ENCODE data around the gene ANAPC5.

ANAPC5 gene

DNA sequence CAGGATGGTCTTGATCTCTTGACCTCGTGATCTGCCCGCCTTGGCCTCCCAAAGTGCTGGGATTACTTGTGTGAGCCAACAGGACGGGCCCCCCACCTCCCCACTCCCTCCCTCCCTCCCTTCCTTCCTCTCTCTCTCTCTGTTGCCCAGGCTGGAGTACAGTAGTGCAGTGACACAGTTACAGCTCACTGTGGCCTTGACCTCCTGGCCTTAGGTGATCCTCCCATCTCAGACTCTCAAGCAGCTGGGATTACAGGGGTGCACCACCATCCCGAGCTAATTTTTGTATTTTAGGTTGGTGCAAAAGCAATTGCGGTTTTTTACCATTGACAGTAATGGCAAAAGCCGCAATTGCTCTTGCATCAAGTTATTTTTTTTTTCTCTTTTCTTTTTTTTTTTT, 19.2 kb upstream of the ANAPC5 start:
- DNase-seq (ENCODE audit: low read depth): no peak
- no peak overlapping the region for H3K4me3 ChIP-seq (ENCODE audit: low read depth, low read length)

DNA sequence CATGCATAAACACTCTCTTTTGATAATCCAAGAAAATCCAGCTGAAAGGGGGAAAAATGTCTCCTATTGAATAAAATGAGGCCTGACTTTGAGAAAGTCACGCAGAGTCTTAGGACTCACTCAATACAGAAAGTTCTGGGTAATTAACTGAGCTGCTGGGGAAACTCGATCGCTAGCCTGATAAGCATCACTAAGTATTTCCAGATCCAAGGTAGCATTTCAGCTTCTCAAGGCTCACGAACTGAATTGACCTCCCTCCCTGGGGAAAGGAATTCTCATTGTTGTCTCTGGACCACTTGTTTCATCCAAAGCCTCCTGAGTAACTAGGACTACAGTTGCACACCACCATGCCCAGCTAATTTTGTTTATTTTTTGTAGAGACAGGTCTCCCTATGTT, 13.8 kb upstream of the ANAPC5 start:
- H3K4me3 ChIP-seq (ENCODE audit: low read depth, low read length): no peak overlapping the region
- DNase-seq (ENCODE audit: low read depth): no peak

GRCh38 chr12:121365416-121366062, 13.3 kb upstream of the ANAPC5 start:
- no peak for DNase-seq (ENCODE audit: low read depth)
- H3K4me3 ChIP-seq (ENCODE audit: low read depth, low read length): no peak overlapping the region

GRCh38 chr12:121364683-121365121, 12.5 kb upstream of the ANAPC5 start:
- DNase-seq (ENCODE audit: low read depth): no peak
- H3K4me3 ChIP-seq (ENCODE audit: low read depth, low read length): no peak overlapping the region

DNA sequence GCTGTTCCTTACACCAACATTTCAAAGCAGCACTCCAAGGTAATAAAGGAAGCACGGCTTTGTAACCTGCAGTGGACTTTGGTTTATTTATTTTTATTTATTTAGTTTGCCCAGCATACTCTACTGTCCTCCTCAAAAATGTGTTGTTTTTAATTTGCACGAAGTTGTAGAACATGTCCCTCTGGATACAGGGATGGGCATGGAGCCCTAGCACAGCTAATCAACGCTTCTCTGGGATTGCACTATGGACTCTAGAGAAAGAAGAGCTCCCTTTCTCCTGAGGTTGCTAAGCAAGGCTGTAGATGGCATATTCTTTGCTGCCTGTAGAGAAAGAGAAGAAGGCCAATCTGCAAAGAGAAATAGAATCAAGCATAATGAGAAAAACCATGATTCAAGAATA, 5.9 kb upstream of the ANAPC5 start:
- no peak overlapping the region for H3K4me3 ChIP-seq (ENCODE audit: low read depth, low read length)
- no peak for DNase-seq (ENCODE audit: low read depth)

DNA sequence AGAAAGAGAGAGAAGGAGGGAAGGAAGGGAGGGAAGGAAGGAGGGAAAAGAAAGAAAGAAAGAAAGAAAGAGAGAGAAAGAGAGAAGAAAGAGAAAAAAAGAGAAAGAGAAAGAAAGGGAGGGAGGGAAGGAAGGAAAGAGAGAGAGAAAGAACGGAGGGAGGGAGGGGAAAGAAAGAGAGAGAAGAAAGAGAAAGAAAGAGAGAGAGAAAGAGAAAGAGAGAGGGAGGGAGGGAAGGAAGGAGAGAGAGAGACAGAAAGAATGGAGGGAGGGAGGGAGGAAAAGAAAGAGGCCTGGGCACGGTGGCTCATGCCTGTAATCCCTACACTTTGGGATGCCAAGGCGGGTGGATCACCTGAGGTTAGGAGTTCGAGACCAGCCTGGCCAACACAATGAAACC, 5.1 kb upstream of the ANAPC5 start:
- DNase-seq (ENCODE audit: low read depth): no peak
- no peak overlapping the region for H3K4me3 ChIP-seq (ENCODE audit: low read depth, low read length)

GRCh38 chr12:121356657-121357056, 4.4 kb upstream of the ANAPC5 start:
- DNase-seq (ENCODE audit: low read depth): no peak
- no peak overlapping the region for H3K4me3 ChIP-seq (ENCODE audit: low read depth, low read length)

- no peak for DNase-seq (ENCODE audit: low read depth)
- H3K4me3 ChIP-seq (ENCODE audit: low read depth, low read length): no peak overlapping the region
Measured at GRCh38 chr12:121355818-121356217, 3.6 kb upstream of the ANAPC5 start.

DNA sequence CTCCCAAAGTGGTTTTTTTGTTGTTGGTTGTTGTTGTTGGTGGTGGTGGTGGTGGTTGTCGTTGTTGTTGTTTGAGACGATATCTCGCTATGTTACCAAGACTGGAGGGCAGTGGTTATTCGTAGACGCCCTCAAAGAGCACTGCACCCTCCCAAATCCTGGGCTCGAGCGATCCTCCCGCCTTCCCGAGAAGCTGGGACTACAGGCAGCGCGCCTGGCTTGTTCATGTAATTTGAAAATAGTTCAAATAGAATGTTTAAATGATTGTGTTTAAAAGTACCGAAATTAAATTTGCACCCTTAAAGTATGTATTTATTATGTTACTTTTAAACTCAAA, 439 bp upstream of the ANAPC5 start:
- DNase-seq (ENCODE audit: low read depth): no peak
- H3K4me3 ChIP-seq (ENCODE audit: low read depth, low read length): peak overlapping the region; percentile 88

DNA sequence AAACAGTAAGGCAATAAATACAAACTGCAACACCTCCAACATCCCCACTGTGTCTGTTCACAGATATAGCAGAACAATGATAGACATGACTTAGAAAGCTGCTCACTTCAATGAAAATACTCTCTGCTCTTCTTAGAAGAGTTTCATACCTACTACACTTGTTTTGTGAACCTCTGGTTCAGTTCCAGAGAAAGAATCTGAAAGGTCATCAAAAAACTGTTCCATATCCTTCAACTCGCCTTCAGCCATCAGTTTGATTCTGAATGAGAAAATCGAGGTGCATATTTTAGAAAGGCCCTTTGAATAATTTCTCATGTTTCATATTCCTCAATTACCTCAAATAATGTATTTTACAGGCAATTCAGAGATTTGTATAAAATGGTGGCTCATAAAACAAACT, 5.5 kb downstream of the ANAPC5 start:
- H3K4me3 ChIP-seq (ENCODE audit: low read depth, low read length): no peak overlapping the region
- DNase-seq (ENCODE audit: low read depth): no peak

- no peak overlapping the region for H3K4me3 ChIP-seq (ENCODE audit: low read depth, low read length)
- DNase-seq (ENCODE audit: low read depth): no peak
Measured at GRCh38 chr12:121345151-121345815, 6.9 kb downstream of the ANAPC5 start.

- no peak overlapping the region for H3K4me3 ChIP-seq (ENCODE audit: low read depth, low read length)
- no peak for DNase-seq (ENCODE audit: low read depth)
Measured at GRCh38 chr12:121344506-121344905, 7.7 kb downstream of the ANAPC5 start.

DNA sequence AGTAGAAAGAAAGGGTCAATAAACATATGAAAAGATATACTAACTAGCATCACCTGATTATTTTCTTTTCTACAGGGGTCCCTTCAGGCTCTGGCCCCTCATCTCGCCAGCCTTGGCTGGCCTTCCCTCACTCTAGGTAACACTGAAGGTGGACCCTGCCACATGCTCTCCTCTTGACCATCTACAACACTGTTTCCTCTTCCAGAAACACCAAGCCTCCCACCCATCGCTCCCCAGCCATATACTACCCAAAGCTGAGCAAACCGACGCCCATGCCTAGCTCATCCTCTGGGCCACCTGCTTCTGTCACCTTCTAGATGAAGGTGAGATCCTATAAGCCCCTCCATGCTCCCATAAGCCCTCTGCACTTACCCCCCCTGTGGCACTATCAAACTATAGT, 14.8 kb downstream of the ANAPC5 start:
- H3K4me3 ChIP-seq (ENCODE audit: low read depth, low read length): no peak overlapping the region
- no peak for DNase-seq (ENCODE audit: low read depth)

- no peak overlapping the region for H3K4me3 ChIP-seq (ENCODE audit: low read depth, low read length)
- DNase-seq (ENCODE audit: low read depth): peak; percentile 18
Measured at GRCh38 chr12:121334513-121335343, 17.5 kb downstream of the ANAPC5 start.

GRCh38 chr12:121333747-121334146, 18.5 kb downstream of the ANAPC5 start:
- no peak for DNase-seq (ENCODE audit: low read depth)
- no peak overlapping the region for H3K4me3 ChIP-seq (ENCODE audit: low read depth, low read length)

GRCh38 chr12:121331248-121331647, 21.0 kb downstream of the ANAPC5 start:
- H3K4me3 ChIP-seq (ENCODE audit: low read depth, low read length): no peak overlapping the region
- no peak for DNase-seq (ENCODE audit: low read depth)

- no peak overlapping the region for H3K4me3 ChIP-seq (ENCODE audit: low read depth, low read length)
- DNase-seq (ENCODE audit: low read depth): no peak
Measured at GRCh38 chr12:121330692-121331091, 21.5 kb downstream of the ANAPC5 start.

GRCh38 chr12:121330195-121330594, 22.0 kb downstream of the ANAPC5 start:
- no peak for DNase-seq (ENCODE audit: low read depth)
- no peak overlapping the region for H3K4me3 ChIP-seq (ENCODE audit: low read depth, low read length)

- no peak overlapping the region for H3K4me3 ChIP-seq (ENCODE audit: low read depth, low read length)
- no peak for DNase-seq (ENCODE audit: low read depth)
Measured at GRCh38 chr12:121328620-121329019, 23.6 kb downstream of the ANAPC5 start.

DNA sequence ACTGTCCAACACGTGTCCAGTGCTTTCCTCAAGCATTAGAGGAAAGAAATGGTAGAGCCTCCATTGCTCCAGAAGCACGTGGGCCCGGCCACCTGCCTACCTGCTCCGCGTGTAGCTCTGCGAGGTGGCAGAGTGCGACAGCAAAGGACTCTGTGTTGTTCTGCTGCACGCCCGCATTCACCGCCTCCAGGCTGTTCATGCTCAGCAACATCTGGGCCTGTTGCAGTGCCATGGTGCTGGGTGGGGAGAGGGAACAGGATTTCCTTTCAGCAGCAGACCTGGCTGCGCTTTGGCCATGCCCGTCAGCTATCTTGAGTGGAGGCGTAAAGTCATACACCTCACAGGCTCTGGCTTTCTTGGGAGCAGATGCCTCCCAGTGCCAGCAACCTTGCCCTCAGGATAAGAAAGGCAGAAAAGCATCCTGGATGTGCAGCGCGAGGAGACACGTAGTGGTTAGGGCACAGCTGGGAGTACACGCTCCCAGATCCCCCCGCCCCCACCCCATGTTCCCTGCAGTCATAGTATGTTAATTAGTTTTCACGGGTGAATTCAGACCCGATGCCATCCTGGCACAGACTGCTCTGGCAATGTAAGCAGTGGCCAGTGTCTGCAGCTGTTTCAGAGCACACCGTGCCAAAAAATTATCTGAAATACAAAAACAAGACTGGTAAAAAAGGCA, 25.1 kb downstream of the ANAPC5 start:
- DNase-seq (ENCODE audit: low read depth): no peak
- H3K4me3 ChIP-seq (ENCODE audit: low read depth, low read length): no peak overlapping the region
